IMR-90 (cell line): ENCODE results near the gene RASSF5. TPM values are rescaled to one million over a fixed set of nuclear protein-coding genes. Genes with fewer than 3 reads are reported as not detected.

Source experiments
- ATAC-seq: fragments of 200-7000 bp; cut with Tn5 transposase; 2 replicates; pipeline ENCODE4 v1.9.1; 2020; ENCODE audit warnings: low read depth, mild to moderate bottlenecking, moderate library complexity
- BruUV-seq: library from RNA; stranded (reverse); fragments of 400-500 nt; replicated peaks from 2 replicates; lab custom pipeline; 2021; lab: Mats Ljungman, UMichigan
- CTCF ChIA-PET: fragments of 300-600 bp; formaldehyde crosslinking; extraction: SDS; loops from one replicate; lab custom pipeline; 2021; ENCODE audit warnings: antibody characterized with exemption; lab: Yijun Ruan, JAX
- POLR2A ChIA-PET: fragments of 300-600 bp; sonication (Branson Sonifier 250); formaldehyde crosslinking; loops from one replicate; lab custom pipeline; 2022; ENCODE audit warnings: antibody characterized with exemption; ENCODE audit not compliant: unreplicated experiment; lab: Charles Lee
- DNase-seq: peaks from one replicate; pipeline ENCODE4 v3.0.0; 2013
- H2AFZ ChIP-seq: replicated peaks from 2 replicates; pipeline ENCODE3; 2013; ENCODE audit warnings: low read length, mild to moderate bottlenecking; ENCODE audit not compliant: poor library complexity
- H2AK5ac ChIP-seq: 2 replicates; pipeline ENCODE4 v1.6.1; 2013; ENCODE audit warnings: low read depth, low read length, inconsistent platforms
- H2AK9ac ChIP-seq: replicated peaks from 2 replicates; pipeline ENCODE3; 2013; ENCODE audit warnings: mild to moderate bottlenecking, low read depth, low read length, moderate library complexity; ENCODE audit not compliant: poor library complexity
- H2BK120ac ChIP-seq: 2 replicates; pipeline ENCODE4 v1.6.1; 2013; ENCODE audit warnings: low read depth, low read length, inconsistent platforms
- H2BK15ac ChIP-seq: 3 replicates; pipeline ENCODE4 v1.6.1; 2013; ENCODE audit warnings: low read depth, low read length, inconsistent platforms
- H2BK20ac ChIP-seq: 2 replicates; pipeline ENCODE4 v1.6.1; 2013; ENCODE audit warnings: low read depth, mild to moderate bottlenecking, inconsistent platforms, low read length, moderate library complexity
- H2BK5ac ChIP-seq: 2 replicates; pipeline ENCODE4 v1.6.1; 2013; ENCODE audit warnings: mild to moderate bottlenecking, low read depth, low read length, inconsistent platforms; ENCODE audit not compliant: poor library complexity, severe bottlenecking
- H3K14ac ChIP-seq: replicated peaks from 2 replicates; pipeline ENCODE4 v1.6.1; 2013; ENCODE audit warnings: low read depth, low read length, inconsistent platforms
- H3K18ac ChIP-seq: 2 replicates; pipeline ENCODE4 v1.6.1; 2013; ENCODE audit warnings: low read depth, low read length, control low read depth
- H3K23ac ChIP-seq: 2 replicates; pipeline ENCODE4 v1.6.1; 2013; ENCODE audit warnings: low read depth, low read length, inconsistent platforms
- H3K27ac ChIP-seq: 2 replicates; pipeline ENCODE4 v1.5.1; 2013; ENCODE audit warnings: mild to moderate bottlenecking, control low read depth, low read length; ENCODE audit not compliant: insufficient read depth
- H3K27me3 ChIP-seq: 2 replicates; pipeline ENCODE4 v1.6.1; 2013; ENCODE audit warnings: low read length; ENCODE audit not compliant: control insufficient read depth, insufficient read depth
- H3K36me3 ChIP-seq: 2 replicates; pipeline ENCODE4 v1.6.1; 2013; ENCODE audit warnings: low read length, mixed read lengths; ENCODE audit not compliant: control insufficient read depth, insufficient read depth
- H3K4ac ChIP-seq: 2 replicates; pipeline ENCODE4 v1.6.1; 2013; ENCODE audit warnings: low read depth, low read length, inconsistent platforms
- H3K4me1 ChIP-seq: 2 replicates; pipeline ENCODE4 v1.6.1; 2013; ENCODE audit warnings: low read length, mixed read lengths; ENCODE audit not compliant: control insufficient read depth, insufficient read depth
- H3K4me2 ChIP-seq: 2 replicates; pipeline ENCODE4 v1.6.1; 2013; ENCODE audit warnings: low read depth, mild to moderate bottlenecking, control low read depth, low read length, moderate library complexity
- H3K4me3 ChIP-seq: 2 replicates; pipeline ENCODE4 v1.5.1; 2013; ENCODE audit warnings: low read depth, mild to moderate bottlenecking, control low read depth, low read length, moderate library complexity; ENCODE audit not compliant: insufficient read depth
- H3K56ac ChIP-seq: 2 replicates; pipeline ENCODE4 v1.6.1; 2013; ENCODE audit warnings: low read length, inconsistent platforms; ENCODE audit not compliant: insufficient read depth; ENCODE audit errors: extremely low read depth
- H3K79me1 ChIP-seq, 2 experiments: 2 replicates each; pipeline ENCODE4 v1.6.1; 2013; ENCODE audit warnings: low read length in 2 of 2, inconsistent platforms in 1 of 2, low read depth in 1 of 2
- H3K9ac ChIP-seq: 2 replicates; pipeline ENCODE4 v1.6.1; 2013; ENCODE audit warnings: low read depth, low read length, control low read depth
- H3K9me1 ChIP-seq: 2 replicates; pipeline ENCODE4 v1.6.1; 2013; ENCODE audit warnings: low read length, inconsistent platforms; ENCODE audit not compliant: insufficient read depth
- H3K9me3 ChIP-seq: 2 replicates; pipeline ENCODE4 v1.6.1; 2013; ENCODE audit warnings: low read length; ENCODE audit not compliant: control insufficient read depth, insufficient read depth
- H4K20me1 ChIP-seq: 2 replicates; pipeline ENCODE4 v1.6.1; 2013; ENCODE audit warnings: low read length, inconsistent platforms; ENCODE audit not compliant: insufficient read depth
- H4K5ac ChIP-seq: 2 replicates; pipeline ENCODE4 v1.6.1; 2013; ENCODE audit warnings: mild to moderate bottlenecking, low read depth, low read length, control low read depth
- H4K8ac ChIP-seq, 2 experiments: 2 replicates each; pipeline ENCODE4 v1.6.1; 2013; ENCODE audit warnings: low read depth in 2 of 2, low read length in 2 of 2, control low read depth in 1 of 2, inconsistent platforms in 1 of 2
- H4K91ac ChIP-seq: 2 replicates; pipeline ENCODE4 v1.6.1; 2013; ENCODE audit warnings: low read depth, low read length, inconsistent platforms; ENCODE audit not compliant: insufficient read depth
- BHLHE40 ChIP-seq: fragments of 150-350 bp; IDR thresholded peaks from 2 replicates; pipeline ENCODE4 v1.6.1; 2016; ENCODE audit warnings: mild to moderate bottlenecking, low read depth, low read length
- CEBPB ChIP-seq: IDR thresholded peaks from 2 replicates; pipeline ENCODE4 v1.6.1; 2012; ENCODE audit warnings: low read depth, low read length, improper control_type of control experiment
- CHD1 ChIP-seq: IDR thresholded peaks from 2 replicates; pipeline ENCODE4 v1.6.1; 2012; ENCODE audit warnings: low read depth, low read length, improper control_type of control experiment
- FOS ChIP-seq: fragments of 150-350 bp; IDR thresholded peaks from 2 replicates; pipeline ENCODE4 v1.6.1; 2016; ENCODE audit warnings: low read depth, low read length
- MAFK ChIP-seq: IDR thresholded peaks from 2 replicates; pipeline ENCODE4 v1.6.1; 2012; ENCODE audit warnings: low read depth, low read length, improper control_type of control experiment
- MAZ ChIP-seq: IDR thresholded peaks from 2 replicates; pipeline ENCODE4 v1.6.1; 2012; ENCODE audit warnings: low read depth, mild to moderate bottlenecking, low read length, improper control_type of control experiment, moderate library complexity, borderline replicate concordance
- MXI1 ChIP-seq: IDR thresholded peaks from 2 replicates; pipeline ENCODE4 v1.6.1; 2012; ENCODE audit warnings: low read depth, mild to moderate bottlenecking, low read length, moderate library complexity, borderline replicate concordance
- NFE2L2 ChIP-seq: fragments of 150-350 bp; IDR thresholded peaks from 2 replicates; pipeline ENCODE4 v1.6.1; 2016; ENCODE audit warnings: low read depth, mild to moderate bottlenecking, low read length
- POLR2A ChIP-seq: IDR thresholded peaks from 2 replicates; pipeline ENCODE4 v1.6.1; 2012; ENCODE audit warnings: mild to moderate bottlenecking, low read depth, low read length
- RAD21 ChIP-seq: IDR thresholded peaks from 2 replicates; pipeline ENCODE4 v1.6.1; 2012; ENCODE audit warnings: low read length, improper control_type of control experiment
- RCOR1 ChIP-seq: IDR thresholded peaks from 2 replicates; pipeline ENCODE4 v1.6.1; 2012; ENCODE audit warnings: mild to moderate bottlenecking, low read length, improper control_type of control experiment; ENCODE audit not compliant: insufficient replicate concordance
- RFX5 ChIP-seq: IDR thresholded peaks from 2 replicates; pipeline ENCODE4 v1.8.0; 2012; ENCODE audit warnings: low read depth, mild to moderate bottlenecking, low read length, moderate library complexity
- SMC3 ChIP-seq: fragments of 150-350 bp; IDR thresholded peaks from 2 replicates; pipeline ENCODE4 v1.6.1; 2016; ENCODE audit warnings: low read depth, mild to moderate bottlenecking, antibody characterized with exemption, low read length, moderate library complexity
- WGBS, 2 experiments: methylation state at CpG; one replicate each; pipeline versions ENCODE4 v1.1.5 to v1.1.7; 2013; ENCODE audit warnings: missing lambda C conversion rate in 2 of 2; ENCODE audit not compliant: insufficient read length in 1 of 2; ENCODE audit errors: extremely low coverage in 2 of 2; 5-methylcytosine and 5-hydroxymethylcytosine counted together
- dilution Hi-C: fragments of 300-500 bp; cut with HindIII; formaldehyde crosslinking; loops from one replicate; pipeline ENCODE4 v1.14.3; 2018; ENCODE audit warnings: low sequenced_read_pairs; ENCODE audit not compliant: unreplicated experiment
- in situ Hi-C: fragments of 300-500 bp; cut with MboI; formaldehyde crosslinking; loops from 3 replicates; pipeline ENCODE4 v1.14.3; 2019; ENCODE audit warnings: low sequenced_read_pairs, inconsistent platforms, mixed read lengths
- intact Hi-C: fragments of 100-400 bp; cut with micrococcal nuclease; formaldehyde crosslinking; loops from 2 replicates; pipeline ENCODE4 v1.10.0; 2022
- polyA plus RNA-seq, 3 experiments: library from polyadenylated mRNA; depleted of rRNA; stranded (reverse); fragments of >200 nt; gene quantifications; 2 replicates each; pipeline ENCODE4 v1.2.3, GENCODE V29; 2012; ENCODE audit warnings: low replicate concordance in 1 of 3
- total RNA-seq: library from RNA; depleted of rRNA; stranded (reverse); fragments of >200 nt; gene quantifications from 2 replicates; pipeline ENCODE4 v1.2.3, GENCODE V29; 2012
- TF ChIP-seq, protein P1 (sequence below): fragments of 150-350 bp; IDR thresholded peaks from 2 replicates; pipeline ENCODE4 v1.6.1; 2017; ENCODE audit warnings: mild to moderate bottlenecking, antibody characterized with exemption, low read length, low read depth
- TF ChIP-seq, protein P2 (sequence below): conservative IDR thresholded peaks from 2 replicates; pipeline ENCODE4 v1.5.1; 2012; ENCODE audit warnings: mild to moderate bottlenecking, low read depth, low read length, improper control_type of control experiment
- TF ChIP-seq, protein P3 (sequence below): fragments of 150-350 bp; IDR thresholded peaks from 2 replicates; pipeline ENCODE4 v1.6.1; 2016; ENCODE audit warnings: low read depth, mild to moderate bottlenecking, low read length, moderate library complexity, borderline replicate concordance

The RASSF5 gene
- total and polyA plus RNA-seq, 2 of the 4 experiments (the other 2 are of a cell fraction) = 0.18 to 1.1 TPM

DNA sequence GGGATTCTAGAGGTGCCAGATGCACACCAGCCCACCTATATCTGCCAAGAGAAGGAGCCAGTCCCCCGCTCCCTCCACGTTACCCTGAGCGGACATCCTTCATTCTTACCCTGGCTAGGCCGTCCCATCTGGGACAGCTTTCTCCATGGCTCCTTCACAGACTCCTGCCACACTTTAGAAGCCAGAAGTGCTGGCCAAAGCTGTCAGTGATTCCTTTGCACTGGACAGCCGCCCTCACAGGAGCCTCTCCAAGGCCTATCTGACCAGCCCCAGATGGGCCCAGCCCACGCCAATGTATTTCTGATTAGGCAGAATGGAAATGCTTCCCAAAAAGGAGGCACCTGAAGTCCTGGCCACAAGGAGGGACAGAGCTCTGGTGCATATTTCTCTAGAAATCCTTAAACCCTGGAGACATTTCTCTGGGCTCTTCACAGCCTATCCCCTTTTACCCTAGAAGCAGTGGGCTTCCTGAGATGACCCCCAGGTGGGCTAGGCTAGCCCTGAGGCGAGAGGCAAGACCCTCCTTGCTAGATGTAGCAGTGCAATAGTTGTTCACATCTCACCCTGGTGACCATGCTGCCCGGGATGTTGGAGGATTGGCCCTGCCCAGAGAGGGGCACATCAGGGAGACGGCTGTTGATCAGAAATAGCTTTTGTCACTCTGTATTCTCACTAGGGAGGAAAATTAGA, 44.1 kb downstream of the RASSF5 start:
- Histone ChIP-seq H3K4ac (no peak overlapping the region), H2AK9ac (no peak overlapping the region), H3K79me1 (no peaks in the 10 kb centered on the region), H3K4me3 (no peak overlapping the region), H3K4me2 (no peak overlapping the region), H3K56ac (no peak overlapping the region), H3K27ac (no peak overlapping the region), H4K20me1 (0 out of 2 replicates have a peak, but pooled peaks cover 1% of the 10 kb centered on the region), H3K14ac (no peak overlapping the region), H4K8ac (no peak overlapping the region), H4K5ac (no peak overlapping the region), H2BK20ac (no peak overlapping the region), H3K27me3 (peaks cover 17% of the 10 kb centered on the region), H3K4me1 (no peaks in the 10 kb centered on the region), H3K9me1 (no peaks in the 10 kb centered on the region), H2BK5ac (no peak overlapping the region), H3K18ac (no peak overlapping the region), H2AFZ (no peak overlapping the region), H2BK120ac (no peak overlapping the region), H3K36me3 (no peaks in the 10 kb centered on the region), H2AK5ac (no peak overlapping the region), H2BK15ac (no peak overlapping the region), H3K9me3 (no peaks in the 10 kb centered on the region), H3K23ac (no peak overlapping the region), H3K9ac (no peak overlapping the region), H4K91ac (no peak overlapping the region)
- intact Hi-C loops = no loop called here
- in situ Hi-C loops = no loop called here
- no peak for DNase-seq
- CTCF ChIA-PET = no interaction called here
- BruUV-seq = no TSS peak
- ATAC-seq = no peak
- dilution Hi-C loops = no loop called here
- no peak for TF ChIP-seq BHLHE40
- TF ChIP-seq SMC3 = no peak
- TF ChIP-seq FOS = no peak
- TF ChIP-seq RCOR1 = no peak
- TF ChIP-seq, protein P1, sequence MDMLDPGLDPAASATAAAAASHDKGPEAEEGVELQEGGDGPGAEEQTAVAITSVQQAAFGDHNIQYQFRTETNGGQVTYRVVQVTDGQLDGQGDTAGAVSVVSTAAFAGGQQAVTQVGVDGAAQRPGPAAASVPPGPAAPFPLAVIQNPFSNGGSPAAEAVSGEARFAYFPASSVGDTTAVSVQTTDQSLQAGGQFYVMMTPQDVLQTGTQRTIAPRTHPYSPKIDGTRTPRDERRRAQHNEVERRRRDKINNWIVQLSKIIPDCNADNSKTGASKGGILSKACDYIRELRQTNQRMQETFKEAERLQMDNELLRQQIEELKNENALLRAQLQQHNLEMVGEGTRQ = no peak
- no peak for TF ChIP-seq MAZ
- no peak for TF ChIP-seq RFX5
- no peak for TF ChIP-seq MXI1
- TF ChIP-seq CHD1 = no peak
- no peak for TF ChIP-seq NFE2L2
- TF ChIP-seq RAD21 = no peak
- TF ChIP-seq POLR2A = no peak
- TF ChIP-seq, protein P2, sequence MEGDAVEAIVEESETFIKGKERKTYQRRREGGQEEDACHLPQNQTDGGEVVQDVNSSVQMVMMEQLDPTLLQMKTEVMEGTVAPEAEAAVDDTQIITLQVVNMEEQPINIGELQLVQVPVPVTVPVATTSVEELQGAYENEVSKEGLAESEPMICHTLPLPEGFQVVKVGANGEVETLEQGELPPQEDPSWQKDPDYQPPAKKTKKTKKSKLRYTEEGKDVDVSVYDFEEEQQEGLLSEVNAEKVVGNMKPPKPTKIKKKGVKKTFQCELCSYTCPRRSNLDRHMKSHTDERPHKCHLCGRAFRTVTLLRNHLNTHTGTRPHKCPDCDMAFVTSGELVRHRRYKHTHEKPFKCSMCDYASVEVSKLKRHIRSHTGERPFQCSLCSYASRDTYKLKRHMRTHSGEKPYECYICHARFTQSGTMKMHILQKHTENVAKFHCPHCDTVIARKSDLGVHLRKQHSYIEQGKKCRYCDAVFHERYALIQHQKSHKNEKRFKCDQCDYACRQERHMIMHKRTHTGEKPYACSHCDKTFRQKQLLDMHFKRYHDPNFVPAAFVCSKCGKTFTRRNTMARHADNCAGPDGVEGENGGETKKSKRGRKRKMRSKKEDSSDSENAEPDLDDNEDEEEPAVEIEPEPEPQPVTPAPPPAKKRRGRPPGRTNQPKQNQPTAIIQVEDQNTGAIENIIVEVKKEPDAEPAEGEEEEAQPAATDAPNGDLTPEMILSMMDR = no peak
- no peak for TF ChIP-seq CEBPB
- TF ChIP-seq MAFK = no peak
- TF ChIP-seq, protein P3, sequence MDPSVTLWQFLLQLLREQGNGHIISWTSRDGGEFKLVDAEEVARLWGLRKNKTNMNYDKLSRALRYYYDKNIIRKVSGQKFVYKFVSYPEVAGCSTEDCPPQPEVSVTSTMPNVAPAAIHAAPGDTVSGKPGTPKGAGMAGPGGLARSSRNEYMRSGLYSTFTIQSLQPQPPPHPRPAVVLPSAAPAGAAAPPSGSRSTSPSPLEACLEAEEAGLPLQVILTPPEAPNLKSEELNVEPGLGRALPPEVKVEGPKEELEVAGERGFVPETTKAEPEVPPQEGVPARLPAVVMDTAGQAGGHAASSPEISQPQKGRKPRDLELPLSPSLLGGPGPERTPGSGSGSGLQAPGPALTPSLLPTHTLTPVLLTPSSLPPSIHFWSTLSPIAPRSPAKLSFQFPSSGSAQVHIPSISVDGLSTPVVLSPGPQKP = no peak
- POLR2A ChIA-PET = no interaction called here
- WGBS, 2 experiments = 100% methylated on average over 1 of the region's 9 CpGs; no CpG with 5 or more reads in 1 of the 2 experiments
